Right atrium auricular region (tissue), 2 donors: Measurements from ENCODE around the gene TSR1. TPM values are rescaled to one million over a fixed set of nuclear protein-coding genes. Genes with fewer than 3 reads are reported as not detected.

Experiments
- DNase-seq: peaks from one replicate; pipeline ENCODE4 v3.0.0-alpha.2; 2019; ENCODE audit warnings: low spot score
- H3K27ac ChIP-seq, 2 donors: fragments of 200-600 bp; sonication (generic); 1 replicate in 1 of 2; 2 replicates in 1 of 2; pipeline ENCODE4 v1.5.1; 2016 to 2019
- H3K27me3 ChIP-seq, 2 donors: fragments of 200-600 bp; sonication (generic); one replicate each; pipeline versions ENCODE4 v1.5.1 to v1.6.0; 2017 to 2019
- H3K36me3 ChIP-seq: fragments of 200-600 bp; sonication (generic); one replicate; pipeline ENCODE4 v1.5.1; 2016
- H3K4me1 ChIP-seq, 2 donors: fragments of 200-600 bp; sonication (generic); one replicate each; pipeline versions ENCODE4 v1.5.1 to v1.6.0; 2017 to 2019
- H3K4me3 ChIP-seq, 2 donors: fragments of 200-600 bp; sonication (generic); 1 replicate in 1 of 2; 2 replicates in 1 of 2; pipeline ENCODE4 v1.5.1; 2017 to 2019; ENCODE audit warnings: mild to moderate bottlenecking in 1 of 2, moderate library complexity in 1 of 2
- H3K9me3 ChIP-seq, 2 donors: fragments of 200-600 bp; sonication (generic); one replicate each; pipeline ENCODE4 v1.5.1; 2019
- total RNA-seq, 2 donors: library from RNA; depleted of rRNA; stranded (reverse); fragments of >200 nt; gene quantifications; one replicate each; pipeline ENCODE4 v1.1.0, GENCODE V29; 2016
- TF ChIP-seq, protein P1 (sequence below), 2 donors: fragments of 200-600 bp; sonication (generic); IDR thresholded peaks; one replicate each; pipeline ENCODE4 v1.5.1; 2019; ENCODE audit warnings: antibody characterized with exemption in 2 of 2

TSR1 gene
- total RNA-seq: 10 to 100 TPM; 22.5 to 25.9 TPM

DNA sequence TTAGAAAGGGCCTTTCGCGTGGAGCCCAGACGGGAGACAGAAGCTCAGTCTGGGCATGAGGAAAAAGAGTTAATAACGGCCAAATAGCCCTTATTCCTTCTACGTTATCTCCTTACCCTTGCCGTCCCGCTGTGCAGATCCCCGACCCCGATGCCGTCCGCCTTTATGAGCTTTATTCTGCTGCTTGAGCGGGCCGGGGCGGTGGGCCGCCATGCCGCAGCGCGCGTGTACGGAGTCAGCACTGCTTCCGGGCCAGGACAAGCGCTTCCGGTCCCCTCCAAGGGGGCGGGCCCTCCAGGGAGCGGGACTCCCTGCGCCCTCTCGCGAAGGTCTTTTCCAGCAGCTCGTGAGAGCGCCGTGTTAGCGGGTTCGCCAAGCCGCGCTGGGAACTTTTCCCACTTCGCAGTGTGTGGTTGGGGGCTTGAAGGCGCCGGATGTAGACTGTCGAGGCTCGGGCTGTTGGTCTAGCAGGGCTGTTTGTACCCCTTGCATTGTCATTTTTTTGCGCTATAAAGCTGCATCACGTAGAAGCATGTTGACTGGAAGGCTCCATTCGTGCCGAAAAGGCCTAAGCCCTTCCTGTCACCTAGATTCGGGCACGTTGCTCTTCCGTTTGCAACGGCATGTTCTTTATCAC is at the start of gene TSR1:
Gene TSR1 (minus strand): TSS at position 243 of the 637 bp plus-strand sequence. CDS start 30 bp downstream, at position 213.
- Histone ChIP-seq H3K9me3 (no peaks in the 10 kb centered on the region), H3K27ac (peak within 1 kb of the TSS; percentile 86 to 87), H3K27me3 (no peaks in the 10 kb centered on the region), H3K4me1 (peaks cover 0 to 24% of the 10 kb centered on the region in 2 donors), H3K36me3 (peaks cover 40% of the 10 kb centered on the region), H3K4me3 (peak within 1 kb of the TSS; percentile 65 to 91)
- TF ChIP-seq, protein P1, sequence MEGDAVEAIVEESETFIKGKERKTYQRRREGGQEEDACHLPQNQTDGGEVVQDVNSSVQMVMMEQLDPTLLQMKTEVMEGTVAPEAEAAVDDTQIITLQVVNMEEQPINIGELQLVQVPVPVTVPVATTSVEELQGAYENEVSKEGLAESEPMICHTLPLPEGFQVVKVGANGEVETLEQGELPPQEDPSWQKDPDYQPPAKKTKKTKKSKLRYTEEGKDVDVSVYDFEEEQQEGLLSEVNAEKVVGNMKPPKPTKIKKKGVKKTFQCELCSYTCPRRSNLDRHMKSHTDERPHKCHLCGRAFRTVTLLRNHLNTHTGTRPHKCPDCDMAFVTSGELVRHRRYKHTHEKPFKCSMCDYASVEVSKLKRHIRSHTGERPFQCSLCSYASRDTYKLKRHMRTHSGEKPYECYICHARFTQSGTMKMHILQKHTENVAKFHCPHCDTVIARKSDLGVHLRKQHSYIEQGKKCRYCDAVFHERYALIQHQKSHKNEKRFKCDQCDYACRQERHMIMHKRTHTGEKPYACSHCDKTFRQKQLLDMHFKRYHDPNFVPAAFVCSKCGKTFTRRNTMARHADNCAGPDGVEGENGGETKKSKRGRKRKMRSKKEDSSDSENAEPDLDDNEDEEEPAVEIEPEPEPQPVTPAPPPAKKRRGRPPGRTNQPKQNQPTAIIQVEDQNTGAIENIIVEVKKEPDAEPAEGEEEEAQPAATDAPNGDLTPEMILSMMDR (IDR thresholded peaks at IDR 0.05): peak in 1 of 2 donors; percentile 51
- DNase-seq: peak; percentile 86

DNA sequence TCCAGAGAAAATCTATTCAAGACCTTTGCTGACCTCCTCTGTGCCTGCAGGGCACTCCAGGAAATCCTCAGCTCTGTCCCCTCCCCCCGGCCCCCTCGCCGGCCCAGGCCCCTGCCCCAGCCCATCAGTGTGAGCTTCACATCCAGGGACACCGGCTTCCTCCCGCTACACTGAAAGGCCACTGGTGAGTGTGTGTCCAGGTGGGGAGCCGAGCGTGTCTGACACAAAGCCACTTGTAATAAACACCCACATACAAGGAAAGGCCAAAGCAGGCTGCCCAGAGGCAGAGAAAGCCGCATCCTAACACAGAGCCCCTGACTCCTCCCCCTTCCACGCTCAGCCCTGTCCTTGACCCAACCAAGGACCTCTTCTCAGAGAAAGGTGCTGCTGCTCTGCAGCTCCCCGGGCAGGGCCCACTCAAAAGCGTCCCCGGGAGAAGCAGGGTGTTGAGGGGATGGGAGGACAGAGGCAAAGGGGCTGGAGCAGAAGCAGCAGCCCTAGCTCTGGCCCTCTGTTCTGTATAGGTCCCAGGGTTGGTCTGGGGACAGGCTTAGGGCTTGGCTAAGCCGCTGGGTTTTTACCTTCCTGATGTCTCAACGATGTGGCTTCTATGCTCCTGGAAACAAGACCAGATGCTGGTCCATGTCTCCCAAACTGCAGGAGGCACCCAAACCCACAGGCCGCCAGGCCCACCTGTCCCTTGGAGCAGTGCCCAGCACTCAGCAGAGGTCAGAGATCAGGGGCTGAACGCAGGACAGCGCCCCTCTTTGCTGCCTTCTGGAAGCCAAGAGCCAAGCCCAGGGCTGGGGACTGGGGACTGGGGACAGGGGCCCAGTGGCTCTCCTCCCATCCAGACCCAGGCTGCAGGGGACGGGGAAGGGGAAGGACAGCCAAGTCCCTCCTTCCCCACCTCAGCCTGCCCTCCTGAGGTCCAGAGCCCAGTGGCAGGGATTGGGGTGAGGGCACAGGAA is 49.3 kb upstream of the TSR1 start:
- Histone ChIP-seq H3K27ac (no peak overlapping the region), H3K36me3 (peaks cover 23% of the 10 kb centered on the region), H3K27me3 (no peaks in the 10 kb centered on the region), H3K4me3 (no peak overlapping the region), H3K9me3 (no peaks in the 10 kb centered on the region), H3K4me1 (peaks cover 0 to 32% of the 10 kb centered on the region in 2 donors)
- TF ChIP-seq, protein P1 (IDR thresholded peaks at IDR 0.05): no peak
- no peak for DNase-seq

DNA sequence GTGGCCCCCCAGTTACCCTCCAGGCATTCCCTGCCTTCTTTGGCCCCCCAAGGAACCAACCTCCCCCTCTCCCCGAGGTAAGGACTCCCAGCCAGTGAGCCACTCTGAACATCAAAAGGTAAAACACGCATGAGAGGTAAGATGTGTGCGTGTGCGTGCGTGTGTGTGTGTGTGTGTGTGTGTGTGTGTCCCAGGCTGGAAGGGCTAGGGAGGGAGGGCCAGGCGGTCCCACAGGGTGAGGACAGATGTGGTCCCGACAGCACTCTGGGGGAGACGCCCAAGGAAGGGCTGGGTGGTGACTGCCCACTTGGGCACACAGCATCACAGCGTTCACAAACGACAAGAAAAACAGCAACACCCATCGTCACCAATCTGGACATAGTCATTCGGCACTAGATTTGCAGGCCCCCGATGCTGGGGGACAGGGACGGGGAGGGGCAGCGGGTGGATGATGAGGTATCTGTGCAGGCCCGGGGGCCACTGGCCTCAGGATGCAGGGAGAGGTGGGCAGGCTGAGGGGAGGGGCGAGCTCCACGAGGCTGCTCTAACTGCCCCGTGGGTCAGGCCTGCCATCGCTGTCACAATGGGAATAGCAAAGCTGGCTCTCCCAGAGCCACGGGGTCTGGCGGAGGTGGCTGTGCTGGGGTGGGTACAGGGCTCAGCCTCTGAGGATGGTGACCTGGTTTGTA is 48.3 kb upstream of the TSR1 start:
- Histone ChIP-seq H3K36me3 (peaks cover 23% of the 10 kb centered on the region), H3K9me3 (no peaks in the 10 kb centered on the region), H3K27me3 (no peaks in the 10 kb centered on the region), H3K4me1 (peaks cover 0 to 25% of the 10 kb centered on the region in 2 donors), H3K27ac (no peak overlapping the region), H3K4me3 (no peak overlapping the region)
- no peak for DNase-seq
- TF ChIP-seq, protein P1 (IDR thresholded peaks at IDR 0.05): no peak

DNA sequence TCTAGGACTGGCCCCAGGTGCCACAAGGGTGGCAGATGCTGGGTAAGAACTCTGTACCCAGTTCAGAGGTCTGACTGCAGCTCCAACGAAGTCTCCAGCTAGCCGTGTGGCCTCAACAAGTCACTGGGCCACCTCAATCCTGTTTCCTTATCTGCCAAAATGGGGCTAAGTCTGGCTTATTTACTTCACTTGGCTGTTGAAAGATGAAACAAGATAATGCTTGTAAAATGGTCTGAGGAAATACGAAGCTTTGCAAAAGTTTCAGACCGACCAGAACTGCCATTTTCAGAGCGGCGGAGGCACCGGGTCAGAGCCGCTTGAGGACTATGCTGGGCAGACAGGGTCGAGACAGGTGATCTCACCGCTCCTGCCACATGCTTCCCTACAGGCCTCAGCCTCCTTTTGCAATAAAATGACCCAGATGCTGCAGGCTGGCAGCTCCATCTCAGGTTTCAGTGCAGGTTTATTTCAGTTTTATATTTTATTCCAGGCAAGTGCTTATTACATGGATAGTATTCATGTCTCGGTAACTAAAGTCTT is 47.4 kb upstream of the TSR1 start:
- no peaks in the 10 kb centered on the region for H3K27me3 ChIP-seq
- H3K4me1 ChIP-seq: peaks cover 0 to 25% of the 10 kb centered on the region in 2 donors
- H3K27ac ChIP-seq: peak overlapping the region in 1 of 2 donors; percentile 55
- no peaks in the 10 kb centered on the region for H3K9me3 ChIP-seq
- peaks cover 27% of the 10 kb centered on the region for H3K36me3 ChIP-seq
- no peak for DNase-seq
- TF ChIP-seq, protein P1 (IDR thresholded peaks at IDR 0.05): no peak
- H3K4me3 ChIP-seq: no peak overlapping the region

DNA sequence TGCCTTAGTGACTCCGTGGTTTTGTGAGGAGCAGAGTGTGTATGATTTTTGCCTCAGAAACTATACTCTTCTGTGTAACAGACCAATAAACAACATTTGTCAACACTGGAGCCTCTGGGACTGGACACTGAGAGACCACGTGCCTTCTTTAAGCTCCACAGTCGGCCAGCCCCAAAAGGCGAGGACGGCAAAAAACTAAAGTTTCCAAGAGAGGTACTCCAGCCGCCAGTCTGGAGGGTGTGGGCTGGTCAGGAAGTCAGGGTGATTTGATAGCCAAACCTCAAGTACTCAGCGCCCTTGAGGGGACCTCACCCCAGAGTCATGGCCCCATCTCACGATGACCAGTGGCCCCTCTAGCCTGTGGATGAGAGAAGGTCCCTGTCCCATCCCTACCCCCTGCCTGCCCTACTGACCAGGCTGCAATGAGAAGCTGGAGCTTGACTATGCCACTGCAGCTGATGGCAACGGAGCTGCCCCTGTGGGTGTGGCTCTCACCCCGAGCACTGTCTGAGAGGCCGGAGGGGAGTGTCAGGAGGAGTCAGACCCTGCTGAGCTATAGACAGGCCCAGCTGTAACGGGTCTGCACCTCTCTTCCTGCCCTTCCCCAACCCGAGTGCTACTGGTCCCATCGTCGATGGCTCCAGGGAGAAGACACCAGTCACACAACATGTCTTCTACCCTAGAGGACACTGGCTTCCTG is 44.8 kb upstream of the TSR1 start:
- H3K27ac ChIP-seq: no peak overlapping the region

More for the DNA sequence above, 44.8 kb upstream of the TSR1 start:
- no peaks in the 10 kb centered on the region for H3K27me3 ChIP-seq
- no peak for DNase-seq
- H3K4me3 ChIP-seq: no peak overlapping the region
- peaks cover 0 to 25% of the 10 kb centered on the region in 2 donors for H3K4me1 ChIP-seq
- peaks cover 25% of the 10 kb centered on the region for H3K36me3 ChIP-seq
- TF ChIP-seq, protein P1 (IDR thresholded peaks at IDR 0.05): no peak
- no peaks in the 10 kb centered on the region for H3K9me3 ChIP-seq
